Lower leg skin (tissue), 3 donors: Measurements from ENCODE around the gene IL32.

Experiments
- POLR2A ChIP-seq, 2 donors: fragments of 450-650 bp; IDR thresholded peaks; one replicate each; pipeline ENCODE4 v1.6.1; 2016 to 2017; ENCODE audit warnings: antibody characterized with exemption in 2 of 2, mild to moderate bottlenecking in 1 of 2, moderate library complexity in 1 of 2
- TF ChIP-seq, protein P1 (sequence below), 3 donors: fragments of 450-650 bp; IDR thresholded peaks; one replicate each; pipeline ENCODE4 v1.5.1; 2016; ENCODE audit warnings: antibody characterized with exemption in 3 of 3, mild to moderate bottlenecking in 3 of 3, moderate library complexity in 2 of 3

DNA sequence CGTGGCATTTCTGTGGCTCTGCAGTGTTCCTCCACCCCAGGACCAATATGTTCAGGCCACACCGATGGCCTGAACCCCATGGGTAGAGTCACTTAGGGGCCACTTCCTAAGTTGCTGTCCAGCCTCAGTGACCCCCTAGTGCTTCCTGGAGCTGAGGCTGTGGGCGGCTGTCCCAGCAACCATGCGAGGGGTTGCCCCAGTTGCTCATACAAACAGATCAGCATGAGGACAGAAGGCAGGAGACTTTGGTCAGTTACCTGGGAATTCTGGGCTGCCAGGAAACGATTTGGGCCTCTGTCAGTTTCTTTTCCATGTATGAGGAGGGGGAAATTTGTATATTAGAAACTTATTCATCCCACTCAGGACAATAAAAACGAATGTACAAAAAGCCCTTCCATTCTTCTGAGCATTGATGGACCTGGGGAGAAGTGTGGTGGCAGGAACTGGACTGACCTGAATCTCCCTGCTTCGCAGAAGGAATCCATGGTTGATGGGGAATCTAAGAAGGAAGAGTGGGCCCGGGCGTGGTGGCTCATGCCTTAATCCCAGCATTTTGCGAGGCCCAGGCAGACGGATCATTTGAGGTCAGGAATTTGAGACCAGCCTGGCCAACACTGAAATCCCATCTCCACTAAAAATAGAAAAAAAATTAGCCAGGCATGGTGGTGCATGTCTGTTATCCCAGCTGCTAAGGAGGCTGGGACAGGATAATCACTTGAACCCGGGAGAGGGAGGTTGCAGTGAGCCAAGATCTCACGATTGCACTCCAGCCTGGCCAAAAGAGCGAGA lies 4.9 kb upstream of the IL32 start:
- TF ChIP-seq, protein P1, sequence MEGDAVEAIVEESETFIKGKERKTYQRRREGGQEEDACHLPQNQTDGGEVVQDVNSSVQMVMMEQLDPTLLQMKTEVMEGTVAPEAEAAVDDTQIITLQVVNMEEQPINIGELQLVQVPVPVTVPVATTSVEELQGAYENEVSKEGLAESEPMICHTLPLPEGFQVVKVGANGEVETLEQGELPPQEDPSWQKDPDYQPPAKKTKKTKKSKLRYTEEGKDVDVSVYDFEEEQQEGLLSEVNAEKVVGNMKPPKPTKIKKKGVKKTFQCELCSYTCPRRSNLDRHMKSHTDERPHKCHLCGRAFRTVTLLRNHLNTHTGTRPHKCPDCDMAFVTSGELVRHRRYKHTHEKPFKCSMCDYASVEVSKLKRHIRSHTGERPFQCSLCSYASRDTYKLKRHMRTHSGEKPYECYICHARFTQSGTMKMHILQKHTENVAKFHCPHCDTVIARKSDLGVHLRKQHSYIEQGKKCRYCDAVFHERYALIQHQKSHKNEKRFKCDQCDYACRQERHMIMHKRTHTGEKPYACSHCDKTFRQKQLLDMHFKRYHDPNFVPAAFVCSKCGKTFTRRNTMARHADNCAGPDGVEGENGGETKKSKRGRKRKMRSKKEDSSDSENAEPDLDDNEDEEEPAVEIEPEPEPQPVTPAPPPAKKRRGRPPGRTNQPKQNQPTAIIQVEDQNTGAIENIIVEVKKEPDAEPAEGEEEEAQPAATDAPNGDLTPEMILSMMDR (IDR thresholded peaks at IDR 0.05), result no peak
- no peak for TF ChIP-seq POLR2A (IDR thresholded peaks at IDR 0.05)
